Measurements from ENCODE around the gene PRSS8. TPM values are rescaled to one million over a fixed set of nuclear protein-coding genes. Genes with fewer than 3 reads are reported as not detected.

PRSS8 gene
- total RNA-seq, 1 donor from 2014 or later: 146 TPM

DNA sequence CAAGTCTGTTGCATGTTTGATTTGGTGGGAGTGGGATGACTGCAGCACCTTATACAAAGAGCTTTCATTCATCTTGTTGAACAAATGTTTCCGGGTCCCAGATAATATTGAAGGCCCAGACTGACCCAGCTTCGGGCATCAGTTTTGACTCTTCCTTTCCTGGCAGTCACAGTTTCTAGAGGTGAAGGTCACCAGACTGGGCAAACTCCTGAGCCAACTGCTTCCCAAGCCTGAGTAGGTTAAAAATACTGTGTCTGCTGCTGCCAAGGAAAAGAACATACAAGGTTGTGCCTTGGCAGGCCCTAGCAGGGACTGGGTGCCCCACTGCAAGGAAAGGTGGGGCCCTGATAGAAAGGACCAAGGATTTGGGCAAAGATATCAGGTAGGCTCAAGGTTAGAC lies 22.8 kb downstream of the PRSS8 start:
- peaks cover 2% of the 10 kb centered on the region for H3K36me3 ChIP-seq (ENCODE audit: control insufficient read depth, insufficient read depth, low read length)
- no peak for DNase-seq (ENCODE audit: low read depth)
- TF ChIP-seq, protein P1, sequence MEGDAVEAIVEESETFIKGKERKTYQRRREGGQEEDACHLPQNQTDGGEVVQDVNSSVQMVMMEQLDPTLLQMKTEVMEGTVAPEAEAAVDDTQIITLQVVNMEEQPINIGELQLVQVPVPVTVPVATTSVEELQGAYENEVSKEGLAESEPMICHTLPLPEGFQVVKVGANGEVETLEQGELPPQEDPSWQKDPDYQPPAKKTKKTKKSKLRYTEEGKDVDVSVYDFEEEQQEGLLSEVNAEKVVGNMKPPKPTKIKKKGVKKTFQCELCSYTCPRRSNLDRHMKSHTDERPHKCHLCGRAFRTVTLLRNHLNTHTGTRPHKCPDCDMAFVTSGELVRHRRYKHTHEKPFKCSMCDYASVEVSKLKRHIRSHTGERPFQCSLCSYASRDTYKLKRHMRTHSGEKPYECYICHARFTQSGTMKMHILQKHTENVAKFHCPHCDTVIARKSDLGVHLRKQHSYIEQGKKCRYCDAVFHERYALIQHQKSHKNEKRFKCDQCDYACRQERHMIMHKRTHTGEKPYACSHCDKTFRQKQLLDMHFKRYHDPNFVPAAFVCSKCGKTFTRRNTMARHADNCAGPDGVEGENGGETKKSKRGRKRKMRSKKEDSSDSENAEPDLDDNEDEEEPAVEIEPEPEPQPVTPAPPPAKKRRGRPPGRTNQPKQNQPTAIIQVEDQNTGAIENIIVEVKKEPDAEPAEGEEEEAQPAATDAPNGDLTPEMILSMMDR (IDR thresholded peaks at IDR 0.05; ENCODE audit: insufficient read depth, low read length, poor library complexity, severe bottlenecking): no peak
- no peaks in the 10 kb centered on the region for H3K27me3 ChIP-seq (ENCODE audit: control insufficient read depth, insufficient read depth, low read length)
- no peak overlapping the region for H3K4me3 ChIP-seq (ENCODE audit: low read depth, low read length)

DNA sequence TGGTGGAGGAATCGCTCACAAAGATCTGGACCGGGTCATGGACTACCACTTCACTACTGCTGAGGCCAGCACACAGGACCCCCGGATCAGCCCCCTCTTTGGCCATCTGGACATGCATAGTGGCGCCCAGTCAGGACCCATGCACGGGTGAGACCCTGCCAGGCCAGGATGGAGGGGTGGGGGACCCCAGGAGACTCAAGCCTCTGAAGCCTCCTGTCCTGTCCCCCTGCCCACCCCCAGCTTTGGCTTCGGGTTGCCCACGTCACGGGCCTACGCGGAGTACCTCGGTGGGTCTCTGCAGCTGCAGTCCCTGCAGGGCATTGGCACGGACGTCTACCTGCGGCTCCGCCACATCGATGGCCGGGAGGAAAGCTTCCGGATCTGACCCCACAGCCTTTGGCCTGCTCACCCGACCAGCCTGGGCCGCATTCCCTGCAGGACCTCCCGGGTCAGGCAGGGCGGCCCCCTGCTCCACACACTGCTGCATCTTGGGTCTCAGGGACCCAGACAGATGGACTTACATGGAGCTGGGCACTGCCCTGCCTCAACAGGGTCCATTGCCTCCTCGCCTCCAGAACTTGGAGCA lies 23.6 kb downstream of the PRSS8 start:
- DNase-seq (ENCODE audit: low read depth): no peak
- Histone ChIP-seq H3K27me3 (ENCODE audit: control insufficient read depth, insufficient read depth, low read length) (no peaks in the 10 kb centered on the region), H3K36me3 (ENCODE audit: control insufficient read depth, insufficient read depth, low read length) (peaks cover 2% of the 10 kb centered on the region), H3K4me3 (ENCODE audit: low read depth, low read length) (no peak overlapping the region)
- TF ChIP-seq, protein P1 (IDR thresholded peaks at IDR 0.05; ENCODE audit: insufficient read depth, low read length, poor library complexity, severe bottlenecking): no peak

DNA sequence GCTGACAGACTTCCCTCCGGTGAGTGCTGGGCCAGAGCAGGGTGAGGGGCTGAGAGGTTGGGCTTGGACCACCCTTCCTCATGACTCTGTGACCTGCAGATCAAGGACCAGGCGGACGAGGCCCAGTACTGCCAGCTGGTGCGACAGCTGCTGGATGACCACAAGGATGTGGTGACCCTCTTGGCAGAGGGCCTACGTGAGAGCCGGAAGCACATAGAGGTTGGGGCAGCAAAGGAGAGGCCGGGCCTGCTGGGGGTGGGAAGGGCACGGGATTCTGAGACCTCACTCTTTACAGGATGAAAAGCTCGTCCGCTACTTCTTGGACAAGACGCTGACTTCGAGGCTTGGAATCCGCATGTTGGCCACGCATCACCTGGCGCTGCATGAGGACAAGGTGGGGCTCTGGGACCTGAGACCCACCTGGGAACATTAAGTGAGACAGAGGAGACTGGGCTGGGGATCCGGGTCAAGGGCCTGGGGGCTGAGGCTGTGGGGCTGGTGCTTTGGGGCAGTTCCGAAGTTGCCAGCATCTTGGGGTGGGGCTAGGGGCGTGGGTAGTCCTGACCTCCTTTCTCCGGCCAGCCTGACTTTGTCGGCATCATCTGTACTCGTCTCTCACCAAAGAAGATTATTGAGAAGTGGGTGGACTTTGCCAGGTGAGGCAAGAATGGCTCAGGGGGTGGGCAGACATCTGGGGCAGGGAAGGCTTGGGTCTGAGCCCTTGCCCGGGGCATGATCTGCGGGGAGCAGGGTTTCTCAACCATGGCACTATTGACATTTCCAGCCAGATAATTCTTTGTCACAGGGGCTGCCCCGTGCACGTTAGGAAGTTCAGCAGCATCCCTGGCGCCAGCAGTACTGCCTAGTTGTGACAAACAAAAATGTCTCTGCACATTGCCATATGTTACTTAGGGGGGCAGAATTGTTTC lies 25.2 kb downstream of the PRSS8 start:
- no peak for DNase-seq (ENCODE audit: low read depth)
- TF ChIP-seq, protein P1 (IDR thresholded peaks at IDR 0.05; ENCODE audit: insufficient read depth, low read length, poor library complexity, severe bottlenecking): no peak
- Histone ChIP-seq H3K27me3 (ENCODE audit: control insufficient read depth, insufficient read depth, low read length) (no peaks in the 10 kb centered on the region), H3K36me3 (ENCODE audit: control insufficient read depth, insufficient read depth, low read length) (peaks cover 2% of the 10 kb centered on the region), H3K4me3 (ENCODE audit: low read depth, low read length) (no peak overlapping the region)

DNA sequence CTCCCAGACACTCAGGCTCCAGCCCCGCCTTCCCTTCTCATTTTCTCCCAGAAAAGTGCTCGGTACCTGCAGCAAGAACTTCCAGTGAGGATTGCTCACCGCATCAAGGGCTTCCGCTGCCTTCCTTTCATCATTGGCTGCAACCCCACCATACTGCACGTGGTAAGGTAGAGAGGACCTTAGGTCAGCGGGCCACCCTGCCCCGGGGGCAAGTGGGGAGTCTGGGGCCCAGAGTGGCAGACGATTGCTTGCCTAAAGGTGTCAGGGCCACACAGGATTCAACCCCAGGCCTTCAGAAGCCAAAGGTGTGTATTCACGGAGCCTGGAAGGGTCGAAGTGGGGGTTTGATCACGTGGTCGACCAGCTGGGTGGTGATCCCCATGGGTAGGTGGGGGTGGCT lies 25.9 kb downstream of the PRSS8 start:
- TF ChIP-seq, protein P1 (IDR thresholded peaks at IDR 0.05; ENCODE audit: insufficient read depth, low read length, poor library complexity, severe bottlenecking): no peak
- no peak overlapping the region for H3K4me3 ChIP-seq (ENCODE audit: low read depth, low read length)
- H3K36me3 ChIP-seq (ENCODE audit: control insufficient read depth, insufficient read depth, low read length): peaks cover 2% of the 10 kb centered on the region
- H3K27me3 ChIP-seq (ENCODE audit: control insufficient read depth, insufficient read depth, low read length): no peaks in the 10 kb centered on the region
- no peak for DNase-seq (ENCODE audit: low read depth)

DNA sequence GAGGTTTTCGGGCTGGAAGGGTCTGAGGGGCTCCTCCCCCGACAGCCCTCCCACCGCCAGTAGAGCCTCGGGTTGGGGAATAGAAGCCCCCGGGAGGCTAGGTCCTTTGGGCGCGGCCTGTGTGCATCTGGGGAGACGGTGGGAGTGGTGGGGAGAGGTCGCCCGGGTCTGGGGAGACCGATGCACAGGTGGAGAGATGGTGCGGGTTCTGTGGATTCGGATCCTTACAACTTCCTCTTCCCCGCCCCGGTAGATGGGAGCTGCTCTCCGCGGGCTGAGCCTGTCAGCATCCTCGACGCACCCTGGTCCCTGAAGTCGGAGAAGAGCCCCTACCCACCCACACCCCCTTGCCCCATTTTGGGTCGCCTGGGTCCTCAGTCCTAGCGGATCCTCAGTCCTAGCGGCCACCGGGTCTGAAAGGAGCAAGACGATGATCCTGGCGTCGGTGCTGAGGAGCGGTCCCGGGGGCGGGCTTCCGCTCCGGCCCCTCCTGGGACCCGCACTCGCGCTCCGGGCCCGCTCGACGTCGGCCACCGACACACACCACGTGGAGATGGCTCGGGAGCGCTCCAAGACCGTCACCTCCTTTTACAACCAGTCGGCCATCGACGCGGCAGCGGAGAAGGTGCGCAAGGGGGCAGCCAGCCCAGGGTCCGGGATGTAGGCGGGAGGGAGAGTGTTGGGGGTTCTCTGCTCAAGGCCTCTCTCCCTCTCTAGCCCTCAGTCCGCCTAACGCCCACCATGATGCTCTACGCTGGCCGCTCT lies 26.6 kb downstream of the PRSS8 start:
- peak overlapping the region; percentile 98 for H3K4me3 ChIP-seq (ENCODE audit: low read depth, low read length)
- DNase-seq (ENCODE audit: low read depth): no peak
- no peaks in the 10 kb centered on the region for H3K27me3 ChIP-seq (ENCODE audit: control insufficient read depth, insufficient read depth, low read length)
- TF ChIP-seq, protein P1 (IDR thresholded peaks at IDR 0.05; ENCODE audit: insufficient read depth, low read length, poor library complexity, severe bottlenecking): no peak
- peaks cover 2% of the 10 kb centered on the region for H3K36me3 ChIP-seq (ENCODE audit: control insufficient read depth, insufficient read depth, low read length)

Data from kidney epithelial cell (primary cell).